RPMI8226 (cell line): ENCODE measurements around the gene AHRR.
"Not testable (repeated sequence)": the region's sequence is repeated elsewhere in the genome, so short reads cannot be mapped to it uniquely, and the experiment has no call there.

ENCODE experiments used
- DNase-seq: peaks from one replicate; pipeline ENCODE4 v3.0.0-alpha.2; 2015

Gene AHRR

GRCh38 chr5:478369-478981, 157.0 kb downstream of the AHRR start:
- DNase-seq = no peak

GRCh38 chr5:478982-479535, 157.5 kb downstream of the AHRR start:
- no peak for DNase-seq

GRCh38 chr5:479566-480319, 158.2 kb downstream of the AHRR start:
- no peak for DNase-seq

- peak; percentile 29 for DNase-seq
These were observed 159.8 kb downstream of the AHRR start for GRCh38 chr5:481347-481746.

GRCh38 chr5:482021-482420, 160.5 kb downstream of the AHRR start:
- no peak for DNase-seq

GRCh38 chr5:482506-482905, 161.0 kb downstream of the AHRR start:
- DNase-seq = no peak

- no peak for DNase-seq
These were observed 161.5 kb downstream of the AHRR start for GRCh38 chr5:483011-483410.

GRCh38 chr5:483434-484140, 162.1 kb downstream of the AHRR start:
- no peak for DNase-seq

- no peak for DNase-seq
These were observed 163.0 kb downstream of the AHRR start for GRCh38 chr5:484556-484955.

GRCh38 chr5:485113-485945, 163.8 kb downstream of the AHRR start:
- DNase-seq = no peak

- no peak for DNase-seq
These were observed 164.5 kb downstream of the AHRR start for GRCh38 chr5:485946-486491.

GRCh38 chr5:486597-486996, 165.1 kb downstream of the AHRR start:
- not testable (repeated sequence) for DNase-seq
